Measurements from ENCODE around the gene RPL5. TPM values are rescaled to one million over a fixed set of nuclear protein-coding genes. Genes with fewer than 3 reads are reported as not detected.

The RPL5 gene
- polyA plus RNA-seq, 1 experiment, result 2,752 TPM

DNA sequence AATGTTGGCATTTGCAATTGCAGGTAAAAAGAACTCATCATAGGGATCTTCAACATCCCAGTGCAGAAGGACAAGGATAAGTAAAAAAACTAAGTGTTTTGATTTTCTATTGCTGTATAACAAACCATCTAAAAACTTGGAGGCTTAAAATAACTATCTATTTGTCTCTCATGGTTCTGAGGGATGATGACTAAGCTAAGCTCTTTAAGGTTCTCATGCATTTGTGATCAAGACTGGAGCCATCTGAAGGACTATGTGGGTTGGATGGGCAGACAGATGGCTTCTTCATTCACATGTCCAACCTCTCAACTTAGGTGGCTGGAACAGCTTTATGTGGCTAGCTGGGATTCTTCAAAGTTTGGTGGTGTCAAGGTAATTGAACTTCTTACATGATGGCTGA, 51.5 kb downstream of the RPL5 start:
- ChIA-PET POLR2A (no interaction called here), CTCF (interaction anchor here (2.9 to 5.7 kb wide), 2 partner anchors 24 to 111 kb away, joined by 11 to 25 read pairs; no protein-coding TSS in a partner anchor)
- Histone ChIP-seq H3K4me3 (ENCODE audit: low read depth, low read length) (no peak overlapping the region), H3K27ac (ENCODE audit: low read depth, low read length) (no peak overlapping the region), H3K9me3 (ENCODE audit: control insufficient read depth, insufficient read depth, low read length) (no peaks in the 10 kb centered on the region), H3K27me3 (ENCODE audit: control insufficient read depth, insufficient read depth, low read length) (no peaks in the 10 kb centered on the region)
- TF ChIP-seq, protein P1, sequence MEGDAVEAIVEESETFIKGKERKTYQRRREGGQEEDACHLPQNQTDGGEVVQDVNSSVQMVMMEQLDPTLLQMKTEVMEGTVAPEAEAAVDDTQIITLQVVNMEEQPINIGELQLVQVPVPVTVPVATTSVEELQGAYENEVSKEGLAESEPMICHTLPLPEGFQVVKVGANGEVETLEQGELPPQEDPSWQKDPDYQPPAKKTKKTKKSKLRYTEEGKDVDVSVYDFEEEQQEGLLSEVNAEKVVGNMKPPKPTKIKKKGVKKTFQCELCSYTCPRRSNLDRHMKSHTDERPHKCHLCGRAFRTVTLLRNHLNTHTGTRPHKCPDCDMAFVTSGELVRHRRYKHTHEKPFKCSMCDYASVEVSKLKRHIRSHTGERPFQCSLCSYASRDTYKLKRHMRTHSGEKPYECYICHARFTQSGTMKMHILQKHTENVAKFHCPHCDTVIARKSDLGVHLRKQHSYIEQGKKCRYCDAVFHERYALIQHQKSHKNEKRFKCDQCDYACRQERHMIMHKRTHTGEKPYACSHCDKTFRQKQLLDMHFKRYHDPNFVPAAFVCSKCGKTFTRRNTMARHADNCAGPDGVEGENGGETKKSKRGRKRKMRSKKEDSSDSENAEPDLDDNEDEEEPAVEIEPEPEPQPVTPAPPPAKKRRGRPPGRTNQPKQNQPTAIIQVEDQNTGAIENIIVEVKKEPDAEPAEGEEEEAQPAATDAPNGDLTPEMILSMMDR (IDR thresholded peaks at IDR 0.05; ENCODE audit: low read depth, low read length), result no peak
- DNase-seq (ENCODE audit: low read depth, low spot score), result no peak

DNA sequence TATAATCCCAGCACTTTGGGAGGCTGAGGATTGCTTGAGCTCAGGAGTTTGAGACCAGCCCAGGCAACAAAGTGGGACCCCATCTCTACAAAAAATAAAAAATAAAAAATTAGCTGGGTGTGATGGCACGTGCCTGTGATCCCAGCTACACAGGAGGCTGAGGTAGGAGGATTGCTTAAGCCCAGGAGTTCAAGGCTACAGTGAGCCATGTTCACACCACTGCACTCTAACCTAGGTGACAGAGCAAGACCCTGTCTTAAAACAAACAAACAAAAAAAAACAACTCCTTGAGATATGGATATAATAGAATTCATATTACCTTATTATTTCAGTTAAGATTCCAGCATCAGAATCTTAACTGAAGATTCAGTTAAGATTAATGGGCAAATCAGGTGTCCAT, 52.4 kb downstream of the RPL5 start:
- no peak overlapping the region for H3K27ac ChIP-seq (ENCODE audit: low read depth, low read length)
- ChIA-PET CTCF (interaction anchor here (2.9 to 5.7 kb wide), 2 partner anchors 25 to 110 kb away, joined by 11 to 25 read pairs; no protein-coding TSS in a partner anchor), POLR2A (no interaction called here)
- H3K9me3 ChIP-seq (ENCODE audit: control insufficient read depth, insufficient read depth, low read length), result no peaks in the 10 kb centered on the region
- DNase-seq (ENCODE audit: low read depth, low spot score), result no peak
- H3K4me3 ChIP-seq (ENCODE audit: low read depth, low read length), result no peak overlapping the region
- TF ChIP-seq, protein P1 (IDR thresholded peaks at IDR 0.05; ENCODE audit: low read depth, low read length), result no peak
- H3K27me3 ChIP-seq (ENCODE audit: control insufficient read depth, insufficient read depth, low read length), result no peaks in the 10 kb centered on the region

DNA sequence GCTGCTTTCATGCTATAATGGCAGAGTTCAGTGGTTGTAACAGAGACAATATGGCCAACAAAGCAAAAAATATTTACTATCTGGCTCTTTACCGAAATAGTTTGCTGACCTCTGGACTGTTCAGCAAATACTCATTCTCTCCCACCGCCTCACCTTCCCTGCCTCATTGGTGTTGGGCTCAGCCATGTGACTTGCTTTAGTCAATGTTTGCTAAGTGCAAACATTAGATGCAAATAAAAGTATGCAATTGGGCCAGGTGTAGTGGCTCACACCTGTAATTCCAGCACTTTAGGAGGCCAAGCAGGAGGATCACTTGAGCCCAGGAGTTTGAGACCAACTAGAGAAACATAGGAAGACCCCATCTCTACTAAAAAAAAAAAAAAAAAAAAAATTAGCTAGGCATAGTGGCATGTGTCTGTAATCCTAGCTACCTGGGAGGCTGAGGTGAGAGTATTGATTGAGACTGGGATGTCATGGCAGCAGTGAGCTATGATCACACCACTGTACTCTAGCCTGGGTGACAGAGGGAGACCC, 55.1 kb downstream of the RPL5 start:
- no peaks in the 10 kb centered on the region for H3K27me3 ChIP-seq (ENCODE audit: control insufficient read depth, insufficient read depth, low read length)
- ChIA-PET POLR2A (no interaction called here), CTCF (interaction anchor here (5.7 kb wide), 1 partner anchor 28 kb away, joined by 25 read pairs; no protein-coding TSS in a partner anchor)
- H3K9me3 ChIP-seq (ENCODE audit: control insufficient read depth, insufficient read depth, low read length), result no peaks in the 10 kb centered on the region; the same call in 1 of the 2 replicates
- TF ChIP-seq, protein P1 (IDR thresholded peaks at IDR 0.05; ENCODE audit: low read depth, low read length), result no peak
- no peak for DNase-seq (ENCODE audit: low read depth, low spot score)
- no peak overlapping the region for H3K27ac ChIP-seq (ENCODE audit: low read depth, low read length)
- no peak overlapping the region for H3K4me3 ChIP-seq (ENCODE audit: low read depth, low read length)

DNA sequence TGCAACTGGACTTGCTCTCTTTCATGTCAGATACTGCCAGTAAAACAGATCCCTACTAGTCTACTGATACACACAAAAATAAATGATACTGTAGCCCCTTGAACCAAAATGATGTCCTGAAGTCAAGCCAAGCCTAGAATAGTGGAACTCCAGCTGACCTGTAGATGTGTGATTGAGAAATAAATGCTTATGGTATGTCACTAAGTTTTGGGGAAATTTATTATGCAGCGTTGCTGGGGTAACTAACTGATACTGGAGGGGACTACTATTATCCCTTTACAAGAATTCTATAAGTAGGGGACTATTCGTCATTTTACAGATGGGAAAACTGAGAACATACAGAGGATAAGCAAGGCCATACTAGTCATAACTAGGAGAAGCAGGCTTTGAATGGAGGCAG, 55.6 kb downstream of the RPL5 start:
- CTCF ChIA-PET, result no interaction called here
- TF ChIP-seq, protein P1 (IDR thresholded peaks at IDR 0.05; ENCODE audit: low read depth, low read length), result no peak
- POLR2A ChIA-PET, result no interaction called here
- Histone ChIP-seq H3K27ac (ENCODE audit: low read depth, low read length) (no peak overlapping the region), H3K4me3 (ENCODE audit: low read depth, low read length) (no peak overlapping the region), H3K27me3 (ENCODE audit: control insufficient read depth, insufficient read depth, low read length) (no peaks in the 10 kb centered on the region), H3K9me3 (ENCODE audit: control insufficient read depth, insufficient read depth, low read length) (no peaks in the 10 kb centered on the region; the same call in 1 of the 2 replicates)
- no peak for DNase-seq (ENCODE audit: low read depth, low spot score)

Small RNA genes lying within 50 kb of the gene (small RNA-seq; reads per million reads assigned to genes)
- gene RF00432 (ENCODE audit: insufficient read length, low read depth) (not detected), gene SNORA66 (ENCODE audit: insufficient read length, low read depth) (200 reads per million, percentile 91 among the genes with 10 or more reads in this experiment), gene SNORD21 (ENCODE audit: insufficient read length, low read depth) (not detected)

Other genes starting within 250 kb of the RPL5 start
- 19.9 and 28.5 TPM in 2 replicates for gene EVI5, start 46.9 kb upstream of the RPL5 start, polyA plus RNA-seq (2011; rRNA removed)
- gene DIPK1A, start 129.4 kb downstream of the RPL5 start, polyA plus RNA-seq (2011; rRNA removed), result 35.9 and 50.8 TPM in 2 replicates
- gene MTF2, start 247.2 kb downstream of the RPL5 start, polyA plus RNA-seq (2011; rRNA removed), result 15.8 and 23.9 TPM in 2 replicates

Data from AG04450 (cell line).